Neural cell (in vitro differentiated cells): ENCODE results near the gene ZNF10.

Experiments
- EP300 ChIP-seq: fragments of 450-650 bp; conservative IDR thresholded peaks from 2 replicates; pipeline ENCODE4 v1.6.1; 2014; ENCODE audit warnings: antibody characterized with exemption, mild to moderate bottlenecking, moderate library complexity; ENCODE audit not compliant: poor library complexity, severe bottlenecking
- POLR2AphosphoS5 ChIP-seq: IDR thresholded peaks from 2 replicates; pipeline ENCODE4 v1.6.1; 2012
- RAD21 ChIP-seq: fragments of 450-650 bp; conservative IDR thresholded peaks from 2 replicates; pipeline ENCODE4 v1.6.1; 2014; ENCODE audit warnings: antibody characterized with exemption, mild to moderate bottlenecking, moderate library complexity
- TF ChIP-seq, protein P1 (sequence below): fragments of 450-650 bp; IDR thresholded peaks from 2 replicates; pipeline ENCODE4 v1.5.1; 2014; ENCODE audit warnings: antibody characterized with exemption, mild to moderate bottlenecking, moderate library complexity; ENCODE audit not compliant: poor library complexity, severe bottlenecking

DNA sequence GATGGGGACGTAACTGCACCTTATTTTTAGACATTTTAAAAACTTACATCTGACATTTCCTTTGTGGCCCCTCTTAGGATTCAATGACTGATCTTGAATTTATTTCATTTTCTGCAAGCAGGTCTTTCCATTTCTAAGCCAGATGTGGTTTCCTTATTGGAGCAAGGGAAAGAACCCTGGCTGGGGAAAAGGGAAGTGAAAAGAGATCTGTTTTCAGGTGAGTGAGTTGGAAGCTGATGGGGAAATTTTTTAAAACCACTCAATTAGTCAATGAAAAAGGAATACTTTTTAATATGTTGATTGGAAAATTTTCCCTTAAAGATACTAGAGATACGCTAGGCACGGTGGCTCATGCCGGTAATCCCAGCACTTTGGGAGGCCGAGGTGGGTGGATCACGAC lies 47.1 kb upstream of the ZNF10 start:
- TF ChIP-seq POLR2AphosphoS5: no peak
- TF ChIP-seq, protein P1, sequence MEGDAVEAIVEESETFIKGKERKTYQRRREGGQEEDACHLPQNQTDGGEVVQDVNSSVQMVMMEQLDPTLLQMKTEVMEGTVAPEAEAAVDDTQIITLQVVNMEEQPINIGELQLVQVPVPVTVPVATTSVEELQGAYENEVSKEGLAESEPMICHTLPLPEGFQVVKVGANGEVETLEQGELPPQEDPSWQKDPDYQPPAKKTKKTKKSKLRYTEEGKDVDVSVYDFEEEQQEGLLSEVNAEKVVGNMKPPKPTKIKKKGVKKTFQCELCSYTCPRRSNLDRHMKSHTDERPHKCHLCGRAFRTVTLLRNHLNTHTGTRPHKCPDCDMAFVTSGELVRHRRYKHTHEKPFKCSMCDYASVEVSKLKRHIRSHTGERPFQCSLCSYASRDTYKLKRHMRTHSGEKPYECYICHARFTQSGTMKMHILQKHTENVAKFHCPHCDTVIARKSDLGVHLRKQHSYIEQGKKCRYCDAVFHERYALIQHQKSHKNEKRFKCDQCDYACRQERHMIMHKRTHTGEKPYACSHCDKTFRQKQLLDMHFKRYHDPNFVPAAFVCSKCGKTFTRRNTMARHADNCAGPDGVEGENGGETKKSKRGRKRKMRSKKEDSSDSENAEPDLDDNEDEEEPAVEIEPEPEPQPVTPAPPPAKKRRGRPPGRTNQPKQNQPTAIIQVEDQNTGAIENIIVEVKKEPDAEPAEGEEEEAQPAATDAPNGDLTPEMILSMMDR: no peak
- no peak for TF ChIP-seq RAD21
- no peak for TF ChIP-seq EP300
